WI38 (cell line): ENCODE results near the gene CSGALNACT2.

Experiments used
- H3K4me3 ChIP-seq: 2 replicates; pipeline ENCODE4 v1.5.1; 2011; ENCODE audit warnings: low read depth, mild to moderate bottlenecking, control low read depth, low read length
- TF ChIP-seq, protein P1 (sequence below): IDR thresholded peaks from 2 replicates; pipeline ENCODE4 v1.5.1; 2012; ENCODE audit warnings: low read depth, mild to moderate bottlenecking, control low read depth, low read length

Gene CSGALNACT2

DNA sequence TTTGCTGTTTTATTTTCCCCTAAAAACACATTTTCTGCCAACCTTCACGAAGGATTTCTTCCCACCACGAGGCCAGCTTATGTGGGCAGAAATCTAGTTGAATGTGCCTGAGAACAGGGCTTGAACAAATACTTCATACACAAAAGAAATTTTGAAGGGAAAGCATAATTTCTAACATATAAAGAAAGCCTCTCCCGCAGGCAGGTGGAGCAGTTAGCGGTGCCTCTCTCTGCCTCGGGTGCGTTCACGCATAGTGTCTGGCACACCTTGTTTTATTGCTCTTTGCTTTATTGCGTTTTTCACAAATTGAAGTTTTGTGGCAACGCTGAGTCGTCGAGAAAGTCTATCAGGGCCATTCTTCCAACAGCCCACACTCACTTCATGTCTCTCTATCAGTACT lies 7.0 kb upstream of the CSGALNACT2 start:
- TF ChIP-seq, protein P1, sequence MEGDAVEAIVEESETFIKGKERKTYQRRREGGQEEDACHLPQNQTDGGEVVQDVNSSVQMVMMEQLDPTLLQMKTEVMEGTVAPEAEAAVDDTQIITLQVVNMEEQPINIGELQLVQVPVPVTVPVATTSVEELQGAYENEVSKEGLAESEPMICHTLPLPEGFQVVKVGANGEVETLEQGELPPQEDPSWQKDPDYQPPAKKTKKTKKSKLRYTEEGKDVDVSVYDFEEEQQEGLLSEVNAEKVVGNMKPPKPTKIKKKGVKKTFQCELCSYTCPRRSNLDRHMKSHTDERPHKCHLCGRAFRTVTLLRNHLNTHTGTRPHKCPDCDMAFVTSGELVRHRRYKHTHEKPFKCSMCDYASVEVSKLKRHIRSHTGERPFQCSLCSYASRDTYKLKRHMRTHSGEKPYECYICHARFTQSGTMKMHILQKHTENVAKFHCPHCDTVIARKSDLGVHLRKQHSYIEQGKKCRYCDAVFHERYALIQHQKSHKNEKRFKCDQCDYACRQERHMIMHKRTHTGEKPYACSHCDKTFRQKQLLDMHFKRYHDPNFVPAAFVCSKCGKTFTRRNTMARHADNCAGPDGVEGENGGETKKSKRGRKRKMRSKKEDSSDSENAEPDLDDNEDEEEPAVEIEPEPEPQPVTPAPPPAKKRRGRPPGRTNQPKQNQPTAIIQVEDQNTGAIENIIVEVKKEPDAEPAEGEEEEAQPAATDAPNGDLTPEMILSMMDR: no peak
- no peak overlapping the region for H3K4me3 ChIP-seq

DNA sequence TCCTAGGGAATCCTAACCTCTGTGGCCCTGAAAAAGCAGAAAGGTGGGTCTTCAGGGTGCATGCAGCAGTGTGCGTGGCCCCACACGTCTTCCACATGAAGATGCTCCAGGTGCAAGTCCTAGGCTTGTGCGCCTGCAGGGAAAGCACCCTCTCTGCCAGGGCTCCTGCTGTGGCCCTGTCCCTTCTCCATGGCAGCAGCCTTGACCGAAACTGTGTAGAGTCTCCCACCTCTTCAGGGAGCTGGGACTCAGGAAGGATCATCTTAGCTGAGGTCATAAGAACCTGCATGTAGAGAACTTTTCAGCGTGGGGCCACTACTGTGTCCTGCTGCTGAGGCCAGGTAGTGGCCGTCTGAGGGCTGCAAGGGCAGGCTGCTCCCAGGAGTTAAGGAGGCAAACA lies 6.3 kb upstream of the CSGALNACT2 start:
- TF ChIP-seq, protein P1: no peak
- H3K4me3 ChIP-seq: no peak overlapping the region

DNA sequence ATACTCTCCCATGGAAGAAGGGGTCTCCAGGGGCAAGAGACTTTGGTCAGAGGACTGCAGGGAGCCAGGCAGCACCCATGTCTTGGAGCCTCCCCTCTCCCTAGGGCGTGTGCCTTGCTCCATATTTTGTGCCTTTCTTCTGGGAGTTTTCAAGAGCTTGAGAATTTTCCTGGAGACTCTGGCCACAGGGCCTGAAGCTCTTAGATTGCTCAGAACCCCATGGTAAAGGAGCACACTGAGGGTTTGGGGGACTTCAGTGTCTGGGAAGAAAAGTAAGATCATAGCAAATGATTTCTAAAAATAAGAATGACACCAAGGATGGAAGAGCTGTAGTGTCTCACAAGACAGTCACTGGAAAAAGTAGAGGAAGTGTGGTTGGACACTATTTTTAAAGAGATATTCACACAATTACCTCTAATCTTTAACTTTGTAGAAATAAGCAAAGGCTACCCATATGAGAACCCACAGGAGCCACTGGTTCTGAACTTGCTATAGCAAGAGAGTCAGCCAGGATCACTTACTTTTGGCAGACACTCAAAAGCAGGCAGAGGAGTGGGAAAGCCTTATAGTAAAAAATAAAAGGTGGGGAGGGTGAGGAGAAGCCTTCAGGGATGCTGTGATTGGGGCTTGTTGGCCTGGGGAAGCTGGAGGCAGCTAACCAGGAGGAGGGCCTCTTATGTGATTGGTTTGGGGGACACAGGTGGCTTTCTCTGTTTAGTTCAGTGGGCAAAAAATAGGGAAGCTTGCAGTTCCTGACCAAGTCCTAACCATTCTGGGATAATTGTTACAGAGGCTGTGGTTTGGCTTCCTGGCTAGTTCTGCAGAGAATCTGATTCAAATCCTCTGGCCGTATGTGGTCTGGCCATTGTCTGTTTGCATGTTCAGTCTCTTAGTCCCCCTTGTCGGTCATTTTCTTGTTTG lies 5.1 kb upstream of the CSGALNACT2 start:
- TF ChIP-seq, protein P1: no peak
- no peak overlapping the region for H3K4me3 ChIP-seq

DNA sequence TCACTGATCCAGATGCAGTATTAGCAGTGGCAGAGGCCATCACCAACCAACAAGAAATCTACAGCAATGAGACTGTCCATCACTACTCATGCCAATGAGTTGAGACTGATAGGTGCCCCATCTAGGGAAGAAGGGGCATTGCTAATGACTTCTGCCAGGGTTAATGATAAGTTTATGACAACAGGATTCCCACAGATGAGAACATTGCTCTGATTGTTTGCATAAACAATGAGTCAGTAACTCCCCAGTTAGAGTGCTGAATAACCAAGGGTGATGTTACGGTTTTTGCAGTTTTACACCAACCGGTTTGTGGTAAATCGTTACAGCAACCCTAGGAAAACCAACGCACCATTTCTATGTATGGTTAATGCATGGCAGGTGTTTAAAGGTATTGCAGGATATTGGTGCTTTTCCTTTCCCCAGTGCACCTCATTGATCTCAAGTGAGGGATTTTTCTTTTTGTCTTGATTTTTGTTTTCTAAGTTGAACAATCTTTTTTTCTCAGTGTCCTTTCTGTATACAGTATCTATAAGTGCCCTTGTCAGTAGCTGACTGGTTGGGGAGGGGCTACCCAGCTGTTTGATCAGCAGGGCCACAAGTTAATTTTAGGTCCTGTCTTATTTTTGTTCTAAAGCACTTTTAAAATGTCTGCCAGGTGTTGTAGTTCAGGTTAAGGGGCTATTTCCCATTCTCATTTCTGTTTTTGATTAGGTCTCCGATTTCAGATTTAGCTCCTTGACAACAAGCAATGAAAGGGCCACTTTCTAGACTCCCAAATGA lies 3.9 kb upstream of the CSGALNACT2 start:
- TF ChIP-seq, protein P1: no peak

DNA sequence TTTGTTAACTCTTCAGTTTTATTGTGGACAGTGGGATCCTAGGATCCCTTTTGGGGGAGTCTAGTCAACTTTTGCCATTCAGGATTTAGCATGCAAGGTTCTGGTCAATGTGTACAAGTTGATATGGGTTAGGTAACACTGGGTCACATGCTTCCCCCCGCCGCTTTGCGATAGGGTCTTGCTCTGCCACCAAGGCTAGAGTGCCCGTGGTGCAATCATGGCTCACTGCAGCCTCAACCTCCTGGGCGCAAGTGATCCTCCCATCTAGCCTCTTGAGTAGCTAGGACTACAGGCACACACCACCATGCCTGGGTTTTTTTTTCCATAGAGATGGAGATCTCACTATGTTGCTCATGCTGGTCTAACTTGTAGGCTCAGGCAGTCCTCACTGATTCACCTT lies 3.2 kb upstream of the CSGALNACT2 start:
- TF ChIP-seq, protein P1: no peak

More for the DNA sequence above, 3.9 kb upstream of the CSGALNACT2 start:
- no peak overlapping the region for H3K4me3 ChIP-seq

DNA sequence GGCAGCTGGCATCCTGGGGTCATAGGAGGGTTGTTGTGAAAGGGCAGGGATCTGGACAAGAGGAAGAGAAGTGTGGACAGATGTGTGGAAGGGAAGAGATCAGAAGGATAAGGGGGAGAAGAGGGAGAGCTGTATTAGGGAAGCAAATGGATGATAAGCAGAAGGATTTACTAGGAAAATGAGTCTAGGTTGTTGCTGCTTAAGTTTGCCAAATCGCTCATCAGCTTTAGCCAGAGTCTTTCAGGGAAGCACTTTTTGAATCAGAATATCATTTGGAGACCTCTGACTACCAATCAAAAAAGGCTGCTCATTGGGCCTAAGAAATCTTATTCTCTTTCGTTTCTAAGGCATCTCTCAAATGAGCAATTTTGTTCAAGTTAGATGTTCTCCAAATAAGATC lies 2.6 kb upstream of the CSGALNACT2 start:
- TF ChIP-seq, protein P1: no peak
- H3K4me3 ChIP-seq: no peak overlapping the region

More for the DNA sequence above, 3.2 kb upstream of the CSGALNACT2 start:
- H3K4me3 ChIP-seq: no peak overlapping the region

DNA sequence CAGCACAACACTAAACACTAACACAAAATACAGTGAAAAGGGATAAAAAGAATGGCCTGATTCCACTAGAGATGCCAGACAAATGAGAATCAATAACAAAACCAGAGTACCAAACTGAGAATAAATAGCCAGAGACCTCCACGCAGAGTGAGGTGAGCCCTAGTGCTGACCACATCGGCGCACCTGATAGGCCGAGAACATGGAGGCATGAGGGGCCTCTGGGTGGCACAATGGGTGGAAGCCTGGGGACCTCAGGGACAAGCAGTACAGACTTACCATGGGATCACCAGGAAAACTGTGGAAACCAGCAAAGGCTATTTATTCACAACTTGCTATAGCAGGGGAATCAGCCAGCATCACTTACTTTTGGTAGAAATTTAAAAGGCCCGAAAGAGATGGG lies 1.8 kb upstream of the CSGALNACT2 start:
- TF ChIP-seq, protein P1: no peak
- no peak overlapping the region for H3K4me3 ChIP-seq
